ENCODE measurements around the gene DLGAP1.

GRCh38 chr18:3620146-3621119 is 834.7 kb downstream of the DLGAP1 start:
- TF ChIP-seq REST (IDR thresholded peaks at IDR 0.05; ENCODE audit: insufficient replicate concordance, low read depth) (no peak), CTCF (IDR thresholded peaks at IDR 0.05; ENCODE audit: insufficient read depth, low read length) (no peak), POLR2AphosphoS5 (IDR thresholded peaks at IDR 0.05; ENCODE audit: low read depth) (no peak)

All from HL-60 (cell line).